Measurements from ENCODE around the gene RBM33. TPM values are rescaled to one million over a fixed set of nuclear protein-coding genes. Genes with fewer than 3 reads are reported as not detected.

RBM33 gene
- total RNA-seq, 1 experiment from 2014 or later = 81.8 TPM

DNA sequence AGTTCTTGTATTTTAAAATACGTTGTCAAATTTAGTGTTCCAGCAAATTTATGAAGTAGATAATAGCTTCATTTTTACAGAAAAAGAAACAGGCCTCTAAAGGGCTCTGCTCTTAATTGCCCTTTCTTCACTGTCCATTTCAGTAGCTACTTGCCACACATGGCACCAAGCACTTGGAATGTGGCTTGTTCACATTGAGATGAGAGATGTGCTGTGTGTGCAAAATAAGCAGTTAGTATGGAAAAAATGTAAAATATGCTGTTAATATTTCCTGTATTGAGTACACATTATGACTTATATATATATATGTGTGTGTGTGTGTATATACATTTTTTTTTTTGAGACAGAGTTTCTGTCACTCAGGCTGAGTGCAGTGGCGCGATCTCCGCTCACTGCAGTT is 19.5 kb downstream of the RBM33 start:
- Mint-ChIP-seq H3K36me3 (peaks cover 10% of the 10 kb centered on the region), H3K9me3 (peaks cover 10% of the 10 kb centered on the region), H3K27ac (no peak overlapping the region), H3K27me3 (ENCODE audit: low read depth) (no peaks in the 10 kb centered on the region), H3K4me1 (peaks cover 36% of the 10 kb centered on the region), H3K4me3 (no peak overlapping the region)
- no peak for DNase-seq (ENCODE audit: low spot score)
- TF ChIP-seq, protein P1, sequence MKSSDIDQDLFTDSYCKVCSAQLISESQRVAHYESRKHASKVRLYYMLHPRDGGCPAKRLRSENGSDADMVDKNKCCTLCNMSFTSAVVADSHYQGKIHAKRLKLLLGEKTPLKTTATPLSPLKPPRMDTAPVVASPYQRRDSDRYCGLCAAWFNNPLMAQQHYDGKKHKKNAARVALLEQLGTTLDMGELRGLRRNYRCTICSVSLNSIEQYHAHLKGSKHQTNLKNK (CRISPR knock-in tag; IDR thresholded peaks at IDR 0.05) = no peak
- no peak for TF ChIP-seq RORB (CRISPR knock-in tag; IDR thresholded peaks at IDR 0.05)
- TF ChIP-seq, protein P2, sequence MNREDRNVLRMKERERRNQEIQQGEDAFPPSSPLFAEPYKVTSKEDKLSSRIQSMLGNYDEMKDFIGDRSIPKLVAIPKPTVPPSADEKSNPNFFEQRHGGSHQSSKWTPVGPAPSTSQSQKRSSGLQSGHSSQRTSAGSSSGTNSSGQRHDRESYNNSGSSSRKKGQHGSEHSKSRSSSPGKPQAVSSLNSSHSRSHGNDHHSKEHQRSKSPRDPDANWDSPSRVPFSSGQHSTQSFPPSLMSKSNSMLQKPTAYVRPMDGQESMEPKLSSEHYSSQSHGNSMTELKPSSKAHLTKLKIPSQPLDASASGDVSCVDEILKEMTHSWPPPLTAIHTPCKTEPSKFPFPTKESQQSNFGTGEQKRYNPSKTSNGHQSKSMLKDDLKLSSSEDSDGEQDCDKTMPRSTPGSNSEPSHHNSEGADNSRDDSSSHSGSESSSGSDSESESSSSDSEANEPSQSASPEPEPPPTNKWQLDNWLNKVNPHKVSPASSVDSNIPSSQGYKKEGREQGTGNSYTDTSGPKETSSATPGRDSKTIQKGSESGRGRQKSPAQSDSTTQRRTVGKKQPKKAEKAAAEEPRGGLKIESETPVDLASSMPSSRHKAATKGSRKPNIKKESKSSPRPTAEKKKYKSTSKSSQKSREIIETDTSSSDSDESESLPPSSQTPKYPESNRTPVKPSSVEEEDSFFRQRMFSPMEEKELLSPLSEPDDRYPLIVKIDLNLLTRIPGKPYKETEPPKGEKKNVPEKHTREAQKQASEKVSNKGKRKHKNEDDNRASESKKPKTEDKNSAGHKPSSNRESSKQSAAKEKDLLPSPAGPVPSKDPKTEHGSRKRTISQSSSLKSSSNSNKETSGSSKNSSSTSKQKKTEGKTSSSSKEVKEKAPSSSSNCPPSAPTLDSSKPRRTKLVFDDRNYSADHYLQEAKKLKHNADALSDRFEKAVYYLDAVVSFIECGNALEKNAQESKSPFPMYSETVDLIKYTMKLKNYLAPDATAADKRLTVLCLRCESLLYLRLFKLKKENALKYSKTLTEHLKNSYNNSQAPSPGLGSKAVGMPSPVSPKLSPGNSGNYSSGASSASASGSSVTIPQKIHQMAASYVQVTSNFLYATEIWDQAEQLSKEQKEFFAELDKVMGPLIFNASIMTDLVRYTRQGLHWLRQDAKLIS (CRISPR knock-in tag; IDR thresholded peaks at IDR 0.05; ENCODE audit: borderline replicate concordance) = no peak
- no peak for TF ChIP-seq ZNF232 (CRISPR knock-in tag; IDR thresholded peaks at IDR 0.05)
- no peak for TF ChIP-seq ZNF423 (CRISPR knock-in tag; IDR thresholded peaks at IDR 0.05)
- TF ChIP-seq CBFB (CRISPR knock-in tag; IDR thresholded peaks at IDR 0.05; ENCODE audit: low read depth) = no peak
- no peak for TF ChIP-seq PRRX2 (CRISPR knock-in tag; IDR thresholded peaks at IDR 0.05)
- TF ChIP-seq, protein P3, sequence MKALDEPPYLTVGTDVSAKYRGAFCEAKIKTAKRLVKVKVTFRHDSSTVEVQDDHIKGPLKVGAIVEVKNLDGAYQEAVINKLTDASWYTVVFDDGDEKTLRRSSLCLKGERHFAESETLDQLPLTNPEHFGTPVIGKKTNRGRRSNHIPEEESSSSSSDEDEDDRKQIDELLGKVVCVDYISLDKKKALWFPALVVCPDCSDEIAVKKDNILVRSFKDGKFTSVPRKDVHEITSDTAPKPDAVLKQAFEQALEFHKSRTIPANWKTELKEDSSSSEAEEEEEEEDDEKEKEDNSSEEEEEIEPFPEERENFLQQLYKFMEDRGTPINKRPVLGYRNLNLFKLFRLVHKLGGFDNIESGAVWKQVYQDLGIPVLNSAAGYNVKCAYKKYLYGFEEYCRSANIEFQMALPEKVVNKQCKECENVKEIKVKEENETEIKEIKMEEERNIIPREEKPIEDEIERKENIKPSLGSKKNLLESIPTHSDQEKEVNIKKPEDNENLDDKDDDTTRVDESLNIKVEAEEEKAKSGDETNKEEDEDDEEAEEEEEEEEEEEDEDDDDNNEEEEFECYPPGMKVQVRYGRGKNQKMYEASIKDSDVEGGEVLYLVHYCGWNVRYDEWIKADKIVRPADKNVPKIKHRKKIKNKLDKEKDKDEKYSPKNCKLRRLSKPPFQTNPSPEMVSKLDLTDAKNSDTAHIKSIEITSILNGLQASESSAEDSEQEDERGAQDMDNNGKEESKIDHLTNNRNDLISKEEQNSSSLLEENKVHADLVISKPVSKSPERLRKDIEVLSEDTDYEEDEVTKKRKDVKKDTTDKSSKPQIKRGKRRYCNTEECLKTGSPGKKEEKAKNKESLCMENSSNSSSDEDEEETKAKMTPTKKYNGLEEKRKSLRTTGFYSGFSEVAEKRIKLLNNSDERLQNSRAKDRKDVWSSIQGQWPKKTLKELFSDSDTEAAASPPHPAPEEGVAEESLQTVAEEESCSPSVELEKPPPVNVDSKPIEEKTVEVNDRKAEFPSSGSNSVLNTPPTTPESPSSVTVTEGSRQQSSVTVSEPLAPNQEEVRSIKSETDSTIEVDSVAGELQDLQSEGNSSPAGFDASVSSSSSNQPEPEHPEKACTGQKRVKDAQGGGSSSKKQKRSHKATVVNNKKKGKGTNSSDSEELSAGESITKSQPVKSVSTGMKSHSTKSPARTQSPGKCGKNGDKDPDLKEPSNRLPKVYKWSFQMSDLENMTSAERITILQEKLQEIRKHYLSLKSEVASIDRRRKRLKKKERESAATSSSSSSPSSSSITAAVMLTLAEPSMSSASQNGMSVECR (CRISPR knock-in tag; IDR thresholded peaks at IDR 0.05; ENCODE audit: borderline replicate concordance) = no peak
- no peak for TF ChIP-seq ZNF671 (CRISPR knock-in tag; IDR thresholded peaks at IDR 0.05)
- no peak for TF ChIP-seq TEAD1 (CRISPR knock-in tag; IDR thresholded peaks at IDR 0.05)
- TF ChIP-seq, protein P4, sequence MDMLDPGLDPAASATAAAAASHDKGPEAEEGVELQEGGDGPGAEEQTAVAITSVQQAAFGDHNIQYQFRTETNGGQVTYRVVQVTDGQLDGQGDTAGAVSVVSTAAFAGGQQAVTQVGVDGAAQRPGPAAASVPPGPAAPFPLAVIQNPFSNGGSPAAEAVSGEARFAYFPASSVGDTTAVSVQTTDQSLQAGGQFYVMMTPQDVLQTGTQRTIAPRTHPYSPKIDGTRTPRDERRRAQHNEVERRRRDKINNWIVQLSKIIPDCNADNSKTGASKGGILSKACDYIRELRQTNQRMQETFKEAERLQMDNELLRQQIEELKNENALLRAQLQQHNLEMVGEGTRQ (CRISPR knock-in tag; IDR thresholded peaks at IDR 0.05) = no peak
- TF ChIP-seq, protein P5, sequence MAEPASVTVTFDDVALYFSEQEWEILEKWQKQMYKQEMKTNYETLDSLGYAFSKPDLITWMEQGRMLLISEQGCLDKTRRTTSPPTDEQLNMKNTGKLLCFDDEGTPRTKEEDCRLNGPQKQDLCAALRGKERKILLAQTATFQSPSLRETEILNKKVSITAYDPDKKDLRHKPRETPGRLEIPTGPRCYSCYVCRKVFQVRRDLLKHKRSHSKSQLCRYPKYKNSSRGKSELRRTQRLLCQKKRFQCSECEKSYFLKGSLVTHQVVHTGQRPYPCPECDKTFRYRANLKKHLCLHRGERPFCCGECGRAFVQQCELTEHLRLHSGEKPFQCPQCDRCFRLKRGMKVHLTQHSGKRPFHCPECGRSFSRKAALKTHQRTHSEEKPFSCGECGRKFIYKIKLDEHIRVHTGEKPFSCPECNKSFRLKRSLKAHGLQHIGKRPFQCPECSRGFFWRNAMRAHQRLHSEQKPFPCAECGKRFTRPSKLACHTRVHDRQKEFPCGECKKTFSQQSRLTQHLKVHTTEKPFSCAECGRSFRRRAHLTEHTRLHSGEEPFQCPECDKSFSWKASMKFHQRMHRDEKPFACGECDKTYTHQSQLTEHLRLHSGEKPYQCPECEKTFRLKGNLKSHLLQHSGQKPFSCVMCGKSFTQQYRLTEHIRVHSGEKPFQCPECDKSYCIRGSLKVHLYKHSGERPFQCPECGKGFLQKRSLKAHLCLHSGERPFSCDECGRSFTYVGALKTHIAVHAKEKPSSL (CRISPR knock-in tag; conservative IDR thresholded peaks at IDR 0.05) = no peak
- TF ChIP-seq, protein P6, sequence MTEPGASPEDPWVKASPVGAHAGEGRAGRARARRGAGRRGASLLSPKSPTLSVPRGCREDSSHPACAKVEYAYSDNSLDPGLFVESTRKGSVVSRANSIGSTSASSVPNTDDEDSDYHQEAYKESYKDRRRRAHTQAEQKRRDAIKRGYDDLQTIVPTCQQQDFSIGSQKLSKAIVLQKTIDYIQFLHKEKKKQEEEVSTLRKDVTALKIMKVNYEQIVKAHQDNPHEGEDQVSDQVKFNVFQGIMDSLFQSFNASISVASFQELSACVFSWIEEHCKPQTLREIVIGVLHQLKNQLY (CRISPR knock-in tag; IDR thresholded peaks at IDR 0.05) = no peak
- no peak for TF ChIP-seq CREM (CRISPR knock-in tag; IDR thresholded peaks at IDR 0.05)
- ChIA-PET CTCF (interaction anchor here (3.0 kb wide), 1 partner anchor 66 kb away, joined by 22 read pairs; no protein-coding TSS in a partner anchor), POLR2A (no interaction called here)
- ATAC-seq = no peak

Data from WTC11 (cell line).